PC-3 (cell line): ENCODE data around the gene MPHOSPH8.

ENCODE experiments used
- EZH2 ChIP-seq: fragments of 300-600 bp; sonication (generic); IDR thresholded peaks from one replicate; pipeline ENCODE4 v1.6.1; 2017; ENCODE audit warnings: antibody characterized with exemption, mild to moderate bottlenecking, low read length; ENCODE audit not compliant: unreplicated experiment
- EZH2phosphoT487 ChIP-seq: fragments of 300-600 bp; sonication (generic); IDR thresholded peaks from 2 replicates; pipeline ENCODE4 v1.6.1; 2018; ENCODE audit warnings: mild to moderate bottlenecking, antibody characterized with exemption, low read length, borderline replicate concordance
- TF ChIP-seq, protein P1 (sequence below): fragments of 300-600 bp; sonication (generic); conservative IDR thresholded peaks from 2 replicates; pipeline ENCODE4 v1.5.1; 2017; ENCODE audit warnings: antibody characterized with exemption, low read depth, mild to moderate bottlenecking, low read length

DNA sequence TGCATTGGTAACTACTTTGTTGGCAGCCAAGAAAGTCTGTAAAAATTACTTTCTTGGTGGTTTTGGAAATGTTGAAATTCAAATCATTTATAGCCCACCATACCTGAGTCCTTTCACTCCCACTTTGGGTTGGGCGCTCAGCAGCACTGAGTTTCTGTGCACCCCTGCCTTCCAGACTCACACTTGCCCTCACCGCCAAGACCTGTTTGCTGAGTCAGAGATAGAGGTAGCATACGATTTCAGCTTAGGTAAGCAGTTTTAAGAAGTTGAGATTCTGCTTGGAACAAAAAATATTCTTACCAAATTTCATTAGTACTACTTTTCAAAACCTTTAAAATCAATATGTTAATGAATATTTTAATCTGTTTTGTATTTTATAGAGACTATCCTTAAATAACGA lies 12.6 kb downstream of the MPHOSPH8 start:
- TF ChIP-seq EZH2 (no peak), EZH2phosphoT487 (no peak)
- TF ChIP-seq, protein P1, sequence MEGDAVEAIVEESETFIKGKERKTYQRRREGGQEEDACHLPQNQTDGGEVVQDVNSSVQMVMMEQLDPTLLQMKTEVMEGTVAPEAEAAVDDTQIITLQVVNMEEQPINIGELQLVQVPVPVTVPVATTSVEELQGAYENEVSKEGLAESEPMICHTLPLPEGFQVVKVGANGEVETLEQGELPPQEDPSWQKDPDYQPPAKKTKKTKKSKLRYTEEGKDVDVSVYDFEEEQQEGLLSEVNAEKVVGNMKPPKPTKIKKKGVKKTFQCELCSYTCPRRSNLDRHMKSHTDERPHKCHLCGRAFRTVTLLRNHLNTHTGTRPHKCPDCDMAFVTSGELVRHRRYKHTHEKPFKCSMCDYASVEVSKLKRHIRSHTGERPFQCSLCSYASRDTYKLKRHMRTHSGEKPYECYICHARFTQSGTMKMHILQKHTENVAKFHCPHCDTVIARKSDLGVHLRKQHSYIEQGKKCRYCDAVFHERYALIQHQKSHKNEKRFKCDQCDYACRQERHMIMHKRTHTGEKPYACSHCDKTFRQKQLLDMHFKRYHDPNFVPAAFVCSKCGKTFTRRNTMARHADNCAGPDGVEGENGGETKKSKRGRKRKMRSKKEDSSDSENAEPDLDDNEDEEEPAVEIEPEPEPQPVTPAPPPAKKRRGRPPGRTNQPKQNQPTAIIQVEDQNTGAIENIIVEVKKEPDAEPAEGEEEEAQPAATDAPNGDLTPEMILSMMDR: no peak
